LNCaP clone FGC (cell line): ENCODE data around the gene SEL1L3.

ENCODE experiments used
- DNase-seq: peaks from one replicate; pipeline ENCODE4 v3.0.0-alpha.2; 2011; ENCODE audit warnings: low read depth
- H3K4me3 ChIP-seq: 2 replicates; pipeline ENCODE4 v1.5.1; 2011; ENCODE audit warnings: mild to moderate bottlenecking, low read depth, low read length, control low read depth
- TF ChIP-seq, protein P1 (sequence below): IDR thresholded peaks from 2 replicates; pipeline ENCODE4 v1.5.1; 2012; ENCODE audit warnings: mild to moderate bottlenecking; ENCODE audit not compliant: control insufficient read depth, insufficient read depth; ENCODE audit errors: extremely low read depth

Gene SEL1L3

DNA sequence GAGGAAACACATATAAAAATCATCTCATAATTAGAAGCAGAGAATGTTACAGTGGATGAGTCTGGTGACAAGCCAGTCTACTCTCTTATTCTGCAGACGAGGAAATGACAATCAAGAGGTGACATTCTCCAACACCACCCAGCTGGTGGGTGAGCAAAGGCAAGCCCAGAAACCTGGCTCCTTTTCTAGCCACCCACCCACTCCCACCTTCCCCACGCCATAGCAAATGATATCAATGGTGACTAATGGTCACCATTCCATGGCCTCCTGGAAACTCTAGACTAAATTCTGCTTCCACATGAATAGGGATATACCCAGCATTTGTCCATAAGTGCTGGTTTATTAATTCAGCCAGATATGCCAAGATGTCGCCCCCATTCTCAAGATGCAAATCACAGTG lies 10.7 kb downstream of the SEL1L3 start:
- TF ChIP-seq, protein P1, sequence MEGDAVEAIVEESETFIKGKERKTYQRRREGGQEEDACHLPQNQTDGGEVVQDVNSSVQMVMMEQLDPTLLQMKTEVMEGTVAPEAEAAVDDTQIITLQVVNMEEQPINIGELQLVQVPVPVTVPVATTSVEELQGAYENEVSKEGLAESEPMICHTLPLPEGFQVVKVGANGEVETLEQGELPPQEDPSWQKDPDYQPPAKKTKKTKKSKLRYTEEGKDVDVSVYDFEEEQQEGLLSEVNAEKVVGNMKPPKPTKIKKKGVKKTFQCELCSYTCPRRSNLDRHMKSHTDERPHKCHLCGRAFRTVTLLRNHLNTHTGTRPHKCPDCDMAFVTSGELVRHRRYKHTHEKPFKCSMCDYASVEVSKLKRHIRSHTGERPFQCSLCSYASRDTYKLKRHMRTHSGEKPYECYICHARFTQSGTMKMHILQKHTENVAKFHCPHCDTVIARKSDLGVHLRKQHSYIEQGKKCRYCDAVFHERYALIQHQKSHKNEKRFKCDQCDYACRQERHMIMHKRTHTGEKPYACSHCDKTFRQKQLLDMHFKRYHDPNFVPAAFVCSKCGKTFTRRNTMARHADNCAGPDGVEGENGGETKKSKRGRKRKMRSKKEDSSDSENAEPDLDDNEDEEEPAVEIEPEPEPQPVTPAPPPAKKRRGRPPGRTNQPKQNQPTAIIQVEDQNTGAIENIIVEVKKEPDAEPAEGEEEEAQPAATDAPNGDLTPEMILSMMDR = no peak

DNA sequence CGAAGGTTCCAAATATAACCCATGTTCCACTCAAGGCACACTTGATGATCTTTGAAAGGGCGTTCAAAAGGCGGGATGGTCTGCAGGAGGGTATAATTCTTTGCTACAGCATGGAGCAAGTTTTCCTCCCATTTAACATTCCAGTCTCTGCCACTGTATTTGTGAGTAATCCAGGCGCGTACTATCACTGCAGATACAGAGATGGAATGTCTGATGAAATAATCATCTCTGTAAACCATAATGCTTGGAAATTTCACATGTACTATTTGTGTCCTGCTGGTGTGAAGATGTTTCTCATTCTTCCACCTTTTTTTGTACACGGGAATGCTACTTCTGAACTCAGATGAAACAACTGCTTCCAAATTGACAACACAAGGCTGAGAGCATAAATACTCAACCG lies 15.5 kb downstream of the SEL1L3 start:
- no peak overlapping the region for H3K4me3 ChIP-seq
- no peak for DNase-seq
- TF ChIP-seq, protein P1 = no peak

More for the DNA sequence above, 10.7 kb downstream of the SEL1L3 start:
- DNase-seq = no peak
- H3K4me3 ChIP-seq = no peak overlapping the region

DNA sequence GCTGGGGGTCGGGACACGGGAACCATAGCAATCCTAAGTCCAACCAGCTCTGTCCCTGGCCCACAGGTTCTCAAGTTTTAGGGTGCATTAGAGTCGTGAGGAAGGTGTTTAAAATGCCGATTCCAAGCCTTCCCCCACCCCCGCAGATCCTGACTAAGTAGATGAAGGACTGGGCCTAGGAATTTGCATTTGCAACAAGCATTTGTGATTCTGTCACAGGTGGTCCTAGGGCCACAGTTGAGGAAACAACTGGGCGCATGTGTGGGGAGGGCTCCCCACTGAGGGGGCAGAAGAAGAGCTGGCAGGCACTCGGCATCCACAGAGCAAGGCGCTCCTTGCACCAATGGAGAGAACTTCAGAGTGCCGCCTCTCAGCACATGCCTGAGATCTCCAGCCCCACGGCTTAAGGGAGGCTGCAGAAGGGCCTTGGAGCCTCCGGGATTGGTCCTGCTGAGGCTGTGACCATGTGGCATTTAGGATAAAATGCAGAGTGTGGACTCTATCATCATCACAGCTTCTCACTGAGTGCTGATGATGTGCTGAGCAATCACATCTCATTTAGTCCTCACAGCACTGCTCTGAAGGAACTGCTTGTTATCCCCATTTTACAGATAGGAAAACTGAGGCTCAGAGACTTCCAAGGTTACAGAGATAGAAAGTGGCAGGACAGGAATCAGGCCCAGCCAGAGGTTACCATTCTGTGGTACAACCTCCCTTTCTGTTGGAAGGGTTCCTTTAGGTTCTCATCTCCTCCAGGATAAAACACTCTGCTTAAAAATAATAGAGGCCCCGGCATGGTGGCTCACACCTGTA lies 16.7 kb downstream of the SEL1L3 start:
- no peak overlapping the region for H3K4me3 ChIP-seq
- no peak for DNase-seq
- TF ChIP-seq, protein P1 = no peak

DNA sequence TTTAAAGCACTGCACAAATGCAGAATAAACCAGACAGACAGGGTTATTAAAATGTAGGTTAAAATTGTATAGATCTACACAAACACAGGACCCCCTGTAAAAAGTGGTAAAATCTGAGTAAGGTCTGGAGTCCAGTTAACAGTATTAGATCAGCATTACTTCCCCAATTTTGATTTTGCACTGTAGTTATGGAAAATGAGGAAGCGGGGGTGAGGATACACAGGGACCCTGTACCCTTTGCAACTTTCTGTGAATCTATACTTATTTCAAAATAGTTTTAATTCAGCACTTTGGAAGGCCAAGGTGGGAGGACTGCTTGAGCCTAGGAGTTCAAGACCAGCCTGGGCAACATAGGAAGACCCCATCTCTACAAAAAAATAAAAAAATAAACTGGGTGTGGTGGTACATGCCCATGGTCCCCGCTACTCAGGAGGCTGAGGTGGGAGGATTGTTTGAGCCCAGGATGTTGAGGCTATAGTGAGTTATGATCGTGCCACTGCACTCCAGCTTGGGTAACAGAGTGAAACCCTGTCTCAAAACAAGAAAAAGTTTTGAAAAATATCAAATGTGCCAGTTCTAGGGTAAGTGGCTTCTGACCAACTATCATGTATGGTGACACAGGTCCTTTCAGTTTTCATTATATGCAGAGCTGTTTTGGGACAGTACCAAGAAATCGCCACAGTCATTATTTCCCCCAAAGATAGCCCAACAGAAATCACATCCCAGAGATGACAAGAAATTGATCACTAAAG lies 17.7 kb downstream of the SEL1L3 start:
- no peak for DNase-seq
- H3K4me3 ChIP-seq = no peak overlapping the region
- TF ChIP-seq, protein P1 = no peak

DNA sequence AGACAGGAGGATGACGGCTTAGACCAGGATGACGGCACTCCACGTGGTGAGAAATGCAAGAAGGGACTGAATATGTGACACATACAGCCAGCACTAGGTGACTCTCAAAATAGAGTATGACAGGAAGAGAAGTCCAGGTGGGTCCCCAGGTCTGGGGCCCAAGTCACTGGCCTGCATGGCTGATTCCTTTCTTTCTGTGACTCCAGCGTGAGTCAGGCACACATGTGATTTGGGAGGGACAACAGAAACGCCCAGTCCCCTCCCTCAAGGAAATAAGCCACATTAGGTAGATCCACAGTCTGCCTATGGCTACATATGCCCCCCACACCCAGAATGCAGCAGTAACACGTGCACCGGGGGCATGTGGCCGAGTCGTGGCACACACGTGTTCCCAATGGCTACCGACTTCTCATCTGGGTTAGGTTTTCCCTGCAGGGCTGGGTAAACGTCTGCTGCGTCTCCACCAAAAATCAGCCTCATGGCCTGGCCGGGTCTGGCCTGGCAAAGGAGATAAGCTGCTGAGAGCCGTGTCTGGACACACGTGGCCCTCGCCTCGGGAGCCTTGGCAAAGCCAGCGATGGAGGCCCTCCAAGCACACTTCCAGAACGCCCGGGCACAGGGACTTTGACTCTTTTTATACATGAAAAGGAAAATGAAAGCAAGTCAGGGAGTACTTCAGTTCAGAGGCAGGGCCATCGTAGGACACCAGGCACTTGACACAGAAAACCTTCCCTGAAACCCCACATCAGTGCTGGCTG lies 19.3 kb downstream of the SEL1L3 start:
- H3K4me3 ChIP-seq = no peak overlapping the region
- TF ChIP-seq, protein P1 = no peak
- DNase-seq = no peak

DNA sequence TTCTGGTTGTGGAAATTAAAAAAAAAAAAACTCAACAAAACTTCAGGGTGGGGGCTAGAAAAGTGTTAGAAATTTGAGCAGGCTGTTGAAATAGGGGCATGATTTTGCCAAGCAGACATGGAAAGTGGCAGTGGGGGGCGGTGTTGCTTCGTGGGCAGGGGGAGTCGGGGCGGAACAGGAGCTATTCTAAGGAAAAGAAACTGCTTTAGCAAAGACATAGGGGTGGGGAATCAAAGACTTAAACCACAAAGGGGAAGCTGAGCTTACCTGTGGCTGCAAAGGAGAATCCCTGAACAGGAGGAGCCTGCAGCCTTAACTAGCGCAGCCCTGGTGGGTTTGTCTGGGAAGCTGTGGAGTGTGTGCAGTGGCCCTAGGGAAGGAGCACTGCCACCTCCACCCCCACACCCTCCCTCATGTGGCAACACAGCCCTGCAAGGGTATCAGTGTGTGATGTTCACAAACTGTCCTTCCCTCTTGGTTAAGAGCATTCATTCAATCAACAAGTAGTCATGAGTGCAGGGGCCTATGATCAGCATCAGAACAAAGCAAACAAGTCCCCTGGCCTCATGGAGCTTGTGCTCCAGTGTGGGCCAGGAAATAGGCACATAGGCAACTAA lies 20.5 kb downstream of the SEL1L3 start:
- TF ChIP-seq, protein P1 = no peak
- H3K4me3 ChIP-seq = no peak overlapping the region
- no peak for DNase-seq
